Measurements from ENCODE around the gene PTPN9. TPM values are rescaled to one million over a fixed set of nuclear protein-coding genes. Genes with fewer than 3 reads are reported as not detected.
A peak's percentile ranks its signal among the peaks of the same experiment; 100 is the strongest.

The PTPN9 gene
- total RNA-seq: 8.8 TPM
- long read RNA-seq, full-length matches to known transcripts: 13 of 19 reads
- long read RNA-seq, partial matches to known transcripts: 0 of 19 reads
- long read RNA-seq, other reads (novel, unspliced or antisense): 6 of 19 reads

DNA sequence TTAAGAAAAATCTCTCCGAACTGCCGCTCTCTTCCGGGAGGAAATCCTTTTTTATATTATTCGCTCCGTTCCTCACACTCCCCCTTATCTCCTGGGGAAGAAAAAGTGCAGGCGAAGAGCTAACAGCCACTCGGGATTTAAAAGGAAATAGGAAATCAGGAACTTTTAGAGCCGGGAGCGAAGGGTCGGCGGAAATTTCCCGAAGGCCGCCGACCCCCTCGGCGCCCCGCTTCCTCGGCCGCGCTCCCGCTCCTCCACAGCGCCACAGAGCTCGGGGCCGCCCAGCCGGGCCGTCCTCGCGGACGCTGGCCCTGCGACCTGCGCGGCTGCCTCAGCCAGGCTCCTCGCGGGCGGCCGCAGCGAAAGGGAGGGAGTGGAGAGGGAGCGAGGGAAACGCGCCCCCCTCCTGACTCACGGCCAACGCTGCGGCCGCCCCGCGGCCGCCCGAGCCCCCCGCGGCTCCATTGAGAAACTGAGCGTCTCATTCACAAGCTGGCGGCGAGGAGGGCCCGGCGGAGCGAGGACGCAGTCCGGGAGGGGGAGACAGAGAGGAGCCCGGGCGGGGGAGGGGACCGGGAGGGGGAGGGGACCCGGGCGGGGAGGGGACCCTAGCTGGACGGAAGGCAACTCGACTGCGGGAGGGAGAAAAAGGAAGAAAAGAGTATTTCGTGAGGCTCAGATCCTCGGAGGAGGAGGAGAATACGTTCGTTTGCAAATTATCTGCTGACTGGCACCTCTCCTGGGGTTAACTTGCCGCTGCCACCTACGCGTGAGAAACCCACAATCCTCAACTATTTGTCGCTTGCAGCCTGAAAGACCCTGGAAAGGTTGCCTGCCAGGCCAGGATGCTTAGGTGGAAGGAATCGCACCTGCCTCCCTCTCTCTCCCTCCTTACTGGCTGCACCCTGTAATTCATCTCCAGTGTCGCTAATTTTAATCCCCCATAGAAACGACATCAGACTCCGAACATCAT, at the start of gene PTPN9:
Gene PTPN9 (minus strand): TSS at position 368 of the 973 bp plus-strand sequence. CDS start 539 bp downstream, outside the sequence.
- DNase-seq (ENCODE audit: low spot score): peak; percentile 90
- intact Hi-C loops (cut with DNase I): loop anchor here (10.0 kb wide), 1 partner anchor 124 kb away; the partner anchor contains the start of gene SIN3A

DNA sequence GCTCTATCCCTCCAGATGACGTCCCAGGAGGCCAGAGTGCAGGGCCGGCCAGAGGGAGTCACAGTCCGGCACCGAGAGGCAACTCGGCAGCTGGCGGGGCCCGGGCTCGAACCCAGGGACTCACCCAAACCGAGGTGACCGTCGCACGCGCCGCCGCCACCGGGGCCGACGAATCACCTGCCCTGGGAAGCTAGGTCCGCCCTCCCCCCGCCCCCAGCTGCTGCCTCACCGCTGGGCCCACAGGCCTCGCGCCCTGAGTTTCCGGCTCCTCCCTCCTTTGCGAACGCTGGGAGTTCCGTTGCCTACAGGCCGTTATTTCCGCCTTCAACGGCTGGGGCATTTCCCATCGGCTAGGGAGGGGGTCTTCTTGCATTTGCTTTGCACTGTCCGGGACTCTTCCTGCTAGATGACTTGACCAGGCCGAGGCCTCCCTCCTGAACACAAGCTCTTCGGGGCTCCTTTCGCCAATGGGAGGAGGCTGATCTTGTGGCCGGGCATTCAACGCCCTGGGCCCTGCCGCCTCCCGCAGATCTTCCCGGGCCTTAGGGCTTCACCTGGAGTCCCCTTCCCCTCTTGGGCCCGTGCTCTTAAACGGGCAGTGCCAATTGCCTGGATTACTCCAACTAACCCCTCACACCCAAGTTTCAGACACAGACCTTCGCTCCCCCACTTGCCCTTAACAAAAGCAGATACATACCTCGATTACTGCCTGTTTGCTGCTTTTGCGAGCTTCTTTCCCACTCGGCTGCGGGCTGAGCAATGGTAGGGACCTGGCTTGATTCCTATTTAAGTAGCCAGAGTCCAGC, 46.6 kb upstream of the PTPN9 start, which contains the start of gene SNUPN:
Gene SNUPN (minus strand): TSS at position 184 of the 806 bp plus-strand sequence. CDS start 4,674 bp downstream, outside the sequence.
- intact Hi-C loops (cut with DNase I): loop anchor here (1.0 to 5.0 kb wide), 4 partner anchors 15 to 257 kb away; partner anchors contain the start of genes IMP3, MAN2C1 and SIN3A
- peak; percentile 98 for DNase-seq (ENCODE audit: low spot score)

DNA sequence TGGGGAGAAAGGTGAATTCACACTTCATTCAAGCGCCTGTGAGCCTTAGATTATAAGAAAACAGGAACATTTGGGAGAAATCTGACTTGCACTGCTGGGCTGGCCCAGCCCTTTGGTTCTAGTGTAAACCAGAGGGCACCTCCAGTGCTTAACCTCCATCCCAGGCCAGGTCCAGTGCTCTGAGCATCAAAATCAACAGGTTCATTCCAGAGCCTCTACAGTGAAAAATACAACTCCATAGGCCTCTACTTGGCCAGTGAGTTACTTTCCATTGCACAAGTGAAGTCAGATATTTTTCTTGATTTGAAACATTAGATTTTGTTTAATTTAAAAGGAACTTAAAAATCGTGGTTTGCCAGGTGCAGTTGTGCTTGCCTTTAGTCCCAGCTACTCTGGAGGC, 43.4 kb upstream of the PTPN9 start:
- intact Hi-C loops (cut with DNase I): no loop called here

DNA sequence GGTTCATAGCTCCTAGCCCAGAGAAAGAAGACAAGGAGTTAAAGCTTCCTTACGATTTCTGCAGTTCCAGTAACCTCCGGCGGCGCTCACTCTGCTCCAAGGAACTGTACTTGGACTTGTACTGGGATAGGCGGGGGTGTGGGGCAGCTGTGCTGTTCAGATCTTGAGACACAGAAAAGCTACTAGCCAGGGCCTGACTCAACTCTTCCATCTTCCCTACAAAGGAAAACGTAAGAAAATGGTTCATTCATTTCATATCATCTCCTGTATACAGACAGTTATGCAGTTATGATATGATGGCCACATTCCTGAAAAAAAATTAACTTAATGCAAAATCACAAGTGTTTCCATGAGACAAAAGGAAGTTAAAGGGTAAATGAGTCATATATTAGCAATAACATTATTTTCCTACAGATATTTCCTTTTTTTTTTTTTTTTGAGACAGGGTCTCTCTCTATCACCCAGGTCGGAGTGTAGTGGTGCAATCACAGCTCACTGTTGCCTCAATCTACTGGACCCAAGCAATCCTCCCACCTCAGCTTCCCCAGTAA, 41.8 kb upstream of the PTPN9 start:
- intact Hi-C loops (cut with DNase I): no loop called here
- peak; percentile 79 for DNase-seq (ENCODE audit: low spot score)

More for the DNA sequence above, 43.4 kb upstream of the PTPN9 start:
- no peak for DNase-seq (ENCODE audit: low spot score)

DNA sequence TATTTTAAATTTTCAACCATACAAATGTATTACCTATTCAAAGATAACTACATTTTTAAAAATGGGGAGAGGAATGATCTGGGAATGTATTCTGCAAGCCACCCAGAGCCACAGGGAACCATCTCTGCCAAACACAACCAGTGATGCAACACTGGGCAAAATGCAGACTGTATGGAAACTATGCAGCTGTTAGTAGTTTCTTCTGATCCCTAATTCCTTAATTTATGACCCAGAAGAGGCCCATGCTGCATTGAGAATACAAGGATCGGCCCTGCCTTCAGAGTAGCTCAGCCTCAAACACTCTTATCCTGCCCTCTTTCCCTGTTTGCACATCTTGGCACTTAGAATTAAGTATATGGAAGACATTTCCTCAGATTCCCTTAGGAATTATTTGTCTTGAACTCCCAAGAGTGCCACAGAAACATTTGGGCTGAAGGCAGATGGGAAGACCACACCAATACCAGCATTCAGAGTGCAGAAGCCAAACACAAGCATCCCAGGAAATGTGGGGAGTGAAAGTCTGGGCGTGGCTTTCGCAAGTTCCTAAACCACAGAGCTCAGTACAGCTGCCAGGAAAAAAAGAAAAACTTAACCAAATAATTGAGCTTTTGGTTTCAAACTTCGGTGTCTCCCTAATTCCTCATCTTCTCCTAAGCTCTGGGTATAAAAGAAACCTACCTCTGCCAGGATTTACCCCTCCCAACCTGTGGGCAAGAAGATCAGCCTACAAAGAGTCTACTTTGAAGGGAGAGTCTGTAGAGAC, 41.1 kb upstream of the PTPN9 start:
- DNase-seq (ENCODE audit: low spot score): no peak
- intact Hi-C loops (cut with DNase I): no loop called here

DNA sequence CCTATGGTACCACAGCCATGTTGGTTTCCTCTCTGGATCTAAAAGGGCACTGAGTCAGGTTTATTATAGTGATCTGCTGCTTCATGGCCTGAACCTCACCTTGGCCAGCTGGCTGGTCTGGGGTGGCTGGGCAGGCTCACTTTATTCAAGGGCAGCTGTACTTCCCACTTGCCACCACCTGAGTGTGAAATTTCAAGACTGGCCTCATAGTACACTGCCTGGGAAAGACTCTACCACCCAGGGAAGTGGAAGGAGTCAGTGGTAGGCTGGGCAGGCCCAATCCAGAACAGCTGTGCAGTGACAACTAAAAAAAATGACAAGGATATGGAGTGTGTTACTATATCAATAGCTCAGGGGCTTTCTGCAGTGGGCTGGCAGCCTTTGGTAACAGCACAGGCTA, 37.7 kb upstream of the PTPN9 start:
- intact Hi-C loops (cut with DNase I): no loop called here
- DNase-seq (ENCODE audit: low spot score): no peak

DNA sequence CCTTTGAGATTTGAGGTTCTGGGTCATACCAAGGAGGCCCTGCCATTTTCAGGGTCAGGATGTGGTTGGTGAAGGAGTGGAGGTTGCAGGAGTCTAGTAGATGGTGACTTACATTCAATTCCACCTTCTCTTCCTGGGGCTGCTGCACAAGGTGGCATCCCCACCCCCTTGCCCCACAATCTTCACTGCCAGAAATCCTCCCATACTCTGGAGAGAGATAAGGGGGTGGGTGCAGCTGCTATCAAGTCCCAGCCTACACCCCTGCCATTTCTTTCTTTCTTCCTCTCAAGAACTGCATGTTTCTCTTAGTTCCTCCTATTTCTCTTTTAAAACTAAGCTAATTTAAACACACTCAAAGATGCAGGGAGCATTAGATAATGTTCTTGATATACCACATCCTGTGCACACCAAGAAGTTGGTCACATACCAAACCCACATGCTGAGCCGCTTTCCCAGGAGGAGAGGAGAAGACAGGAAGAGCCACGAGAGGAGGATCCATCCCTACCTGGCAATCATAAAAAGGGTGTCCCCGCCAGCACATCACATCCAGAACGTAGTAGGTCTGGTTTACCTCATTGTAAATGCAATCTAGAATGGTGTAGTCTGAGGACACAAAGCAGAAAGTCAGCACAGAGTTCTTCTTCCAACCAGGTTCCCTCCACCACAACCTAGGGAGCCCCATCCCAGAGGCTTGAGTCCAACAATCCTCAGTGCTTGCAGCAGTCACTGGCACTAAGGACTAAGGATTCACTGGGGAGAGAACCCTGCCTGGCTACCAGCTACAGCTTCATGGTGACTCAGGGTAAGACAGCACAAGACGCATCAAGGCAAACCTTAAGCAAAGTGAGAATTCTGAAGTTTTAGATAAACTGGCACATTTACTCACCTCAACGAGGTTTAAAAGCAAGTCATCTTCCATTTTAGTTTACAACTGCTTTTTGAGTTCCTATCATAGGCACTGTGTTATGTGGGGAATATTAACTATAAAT, 27.9 kb upstream of the PTPN9 start:
- intact Hi-C loops (cut with DNase I): no loop called here
- DNase-seq (ENCODE audit: low spot score): no peak

DNA sequence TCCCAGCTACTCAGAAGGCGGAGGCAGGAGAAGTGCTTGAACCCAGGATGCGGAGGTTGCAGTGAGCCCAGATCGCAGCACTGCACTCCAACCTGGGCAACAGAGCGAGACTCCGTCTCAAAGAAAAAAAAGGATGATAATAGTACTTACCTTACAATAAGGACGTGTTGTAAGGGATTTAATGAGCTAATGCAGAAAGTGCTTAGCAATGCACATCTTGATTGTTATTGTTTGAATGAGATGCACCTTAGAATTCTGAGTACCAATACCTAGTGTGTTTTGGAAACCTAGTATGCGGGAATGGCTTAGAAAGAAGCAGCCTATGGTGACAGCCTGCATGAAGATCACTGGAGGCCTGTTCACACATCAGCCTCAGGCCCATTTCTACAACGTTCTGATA, 26.9 kb upstream of the PTPN9 start:
- intact Hi-C loops (cut with DNase I): no loop called here

DNA sequence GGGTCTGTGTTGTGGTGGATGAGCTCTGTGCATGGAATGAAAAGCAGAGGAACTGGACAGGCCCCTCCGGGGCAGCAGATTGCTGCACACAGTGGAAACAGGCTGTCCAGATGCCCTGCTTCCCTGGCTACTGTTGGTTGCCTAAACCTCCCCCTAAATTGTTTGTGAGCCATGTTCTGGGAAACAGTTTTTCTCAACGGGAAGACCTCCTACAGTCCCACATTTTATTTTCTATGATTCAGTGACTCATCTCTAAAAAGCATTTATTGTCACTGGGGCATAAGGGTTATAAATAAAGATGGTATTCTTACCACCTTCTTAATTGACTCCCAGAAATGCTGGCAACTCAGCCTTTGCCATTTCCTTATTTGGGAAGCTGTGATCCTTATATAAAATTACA, 20.3 kb upstream of the PTPN9 start:
- intact Hi-C loops (cut with DNase I): no loop called here
- DNase-seq (ENCODE audit: low spot score): no peak

More for the DNA sequence above, 26.9 kb upstream of the PTPN9 start:
- no peak for DNase-seq (ENCODE audit: low spot score)

- no peak for DNase-seq (ENCODE audit: low spot score)
- intact Hi-C loops (cut with DNase I): no loop called here
These were observed 19.2 kb upstream of the PTPN9 start for GRCh38 chr15:75598361-75598760.

DNA sequence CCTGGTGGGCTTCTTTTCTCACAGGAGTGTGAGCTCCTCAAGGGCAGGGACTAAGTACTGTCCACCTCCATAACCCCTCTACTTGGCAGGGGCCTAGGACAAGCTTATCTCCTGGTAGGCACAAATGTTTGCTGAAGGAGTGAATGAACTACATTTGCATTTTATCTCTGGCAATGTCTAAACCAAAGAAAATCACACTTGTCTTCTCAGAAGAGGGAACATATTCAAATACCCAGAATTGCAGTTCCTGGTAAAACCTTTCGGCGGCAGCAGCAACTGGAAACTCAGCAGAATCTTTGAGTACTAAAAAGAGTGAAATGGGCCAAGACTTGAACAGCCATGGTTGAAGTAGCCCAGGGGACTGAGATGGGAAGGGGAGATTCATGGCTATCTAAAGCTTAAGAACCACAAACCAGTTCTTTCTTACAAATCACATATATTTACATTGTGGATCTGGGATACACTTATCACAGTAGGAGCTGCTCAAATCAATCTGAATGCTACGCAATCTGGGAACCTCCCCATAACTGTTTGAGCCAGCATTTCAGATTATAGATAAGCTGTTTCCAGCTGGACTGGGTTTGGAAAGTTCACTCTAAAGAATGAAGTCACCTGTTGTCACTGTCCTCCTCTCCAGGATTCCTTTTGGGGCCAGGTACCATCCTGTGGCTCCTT, 18.7 kb upstream of the PTPN9 start:
- intact Hi-C loops (cut with DNase I): no loop called here
- DNase-seq (ENCODE audit: low spot score): no peak

DNA sequence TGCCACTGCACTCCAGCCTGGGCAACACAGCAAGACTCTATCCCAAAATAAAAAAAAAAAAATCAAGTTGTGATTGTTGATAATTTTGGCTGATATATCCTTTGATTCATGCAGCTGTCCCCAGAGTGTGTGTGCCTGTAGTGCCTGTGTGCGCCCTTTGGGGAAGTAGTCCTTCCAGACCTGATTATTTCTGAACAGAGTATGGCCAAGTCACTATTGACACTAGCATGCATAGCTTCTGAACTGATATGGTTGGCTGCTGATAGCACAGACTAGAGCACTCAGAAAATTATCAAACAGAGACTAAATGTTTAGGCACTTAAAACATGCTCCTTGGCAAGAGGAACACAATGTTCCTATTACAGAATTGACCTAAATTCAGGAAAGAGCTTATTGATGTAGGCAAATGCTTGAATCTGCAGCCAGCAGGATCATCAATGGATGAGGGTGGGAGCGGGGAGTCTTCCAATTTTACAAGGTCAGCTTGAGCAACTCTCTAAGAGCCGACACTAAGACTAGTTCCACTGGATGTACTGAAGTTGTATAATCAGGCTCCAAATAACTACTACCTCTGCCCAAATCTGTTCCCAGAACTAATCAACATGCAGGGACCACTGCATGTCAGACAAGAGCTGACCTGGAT, 17.7 kb upstream of the PTPN9 start:
- intact Hi-C loops (cut with DNase I): no loop called here
- DNase-seq (ENCODE audit: low spot score): no peak

- DNase-seq (ENCODE audit: low spot score): no peak
- intact Hi-C loops (cut with DNase I): no loop called here
These were observed 15.2 kb upstream of the PTPN9 start for GRCh38 chr15:75594276-75594675.

GRCh38 chr15:75591655-75592364, 12.7 kb upstream of the PTPN9 start:
- DNase-seq (ENCODE audit: low spot score): no peak
- intact Hi-C loops (cut with DNase I): no loop called here

DNA sequence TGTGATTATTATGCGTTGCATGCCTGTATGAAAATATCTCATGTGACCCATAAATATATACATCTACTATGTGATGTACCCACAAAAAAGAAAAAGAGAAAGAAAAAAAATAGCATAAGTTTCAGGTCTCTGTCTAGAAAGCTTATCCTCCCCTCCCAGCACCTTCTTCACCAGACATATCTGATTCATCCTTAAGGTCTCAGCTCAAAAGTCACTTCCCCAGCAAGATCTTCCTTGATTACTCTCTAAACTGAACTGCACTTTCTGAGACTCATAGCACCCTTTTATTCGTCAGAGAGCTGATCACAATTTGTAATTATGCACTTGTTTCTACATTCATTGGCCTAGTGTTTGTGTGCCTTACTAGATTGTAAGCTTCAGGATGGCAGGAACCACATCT, 11.1 kb upstream of the PTPN9 start:
- intact Hi-C loops (cut with DNase I): no loop called here
- DNase-seq (ENCODE audit: low spot score): no peak

GRCh38 chr15:75589071-75589470, 10.0 kb upstream of the PTPN9 start:
- intact Hi-C loops (cut with DNase I): no loop called here
- no peak for DNase-seq (ENCODE audit: low spot score)
